OCI-LY7 (cell line): ENCODE measurements around the gene MAP2K7.

ENCODE experiments used
- CTCF ChIP-seq: fragments of 200-600 bp; sonication (generic); conservative IDR thresholded peaks from 2 replicates; pipeline ENCODE4 v1.5.1; 2014; ENCODE audit warnings: mild to moderate bottlenecking, antibody characterized with exemption, low read length, moderate library complexity, mixed read lengths
- EZH2phosphoT487 ChIP-seq: fragments of 200-600 bp; sonication (generic); IDR thresholded peaks from 2 replicates; pipeline ENCODE4 v1.6.1; 2018; ENCODE audit warnings: low read depth, borderline replicate concordance, mild to moderate bottlenecking, mixed run types, antibody characterized with exemption, low read length, moderate library complexity, mixed read lengths

- TF ChIP-seq CTCF (no peak), EZH2phosphoT487 (no peak)
Measured at GRCh38 chr19:7904074-7905020, 670 bp downstream of the MAP2K7 start.
